DLD1 (cell line): ENCODE measurements around the gene CD300E.

Experiments used
- in situ Hi-C: cut with HindIII; loops from 2 replicates; pipeline ENCODE4 v1.10.0; 2017; ENCODE audit warnings: low sequenced_read_pairs

Gene CD300E, protein sequence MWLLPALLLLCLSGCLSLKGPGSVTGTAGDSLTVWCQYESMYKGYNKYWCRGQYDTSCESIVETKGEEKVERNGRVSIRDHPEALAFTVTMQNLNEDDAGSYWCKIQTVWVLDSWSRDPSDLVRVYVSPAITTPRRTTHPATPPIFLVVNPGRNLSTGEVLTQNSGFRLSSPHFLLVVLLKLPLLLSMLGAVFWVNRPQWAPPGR

DNA sequence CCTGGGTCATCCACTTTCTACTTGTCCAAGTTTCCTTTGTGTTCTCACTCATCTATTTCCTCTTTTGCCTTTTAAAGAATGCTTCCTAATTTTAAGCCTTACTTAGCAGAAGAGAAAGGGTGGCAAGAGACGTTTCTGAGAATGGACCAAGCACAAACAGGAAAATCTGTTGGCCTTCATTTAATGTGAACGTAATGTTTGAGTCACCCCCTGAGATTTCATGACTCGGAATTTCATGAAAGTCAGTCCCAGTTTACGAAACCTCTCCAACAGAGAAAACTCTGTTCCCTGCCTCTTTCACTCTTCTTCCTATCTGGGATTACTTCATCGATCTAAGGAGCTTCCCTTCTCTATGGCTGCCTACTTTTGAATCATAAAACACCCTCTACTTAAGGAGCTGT is at the start of gene CD300E:
Gene CD300E, minus strand, starts transcription at position 46 of the 401 bp plus-strand sequence. CDS start 117 bp downstream, outside the sequence.
- in situ Hi-C loops, result no loop called here

- in situ Hi-C loops, result no loop called here
Observed at GRCh38 chr17:74671031-74671771, 47.7 kb upstream of the CD300E start.

DNA sequence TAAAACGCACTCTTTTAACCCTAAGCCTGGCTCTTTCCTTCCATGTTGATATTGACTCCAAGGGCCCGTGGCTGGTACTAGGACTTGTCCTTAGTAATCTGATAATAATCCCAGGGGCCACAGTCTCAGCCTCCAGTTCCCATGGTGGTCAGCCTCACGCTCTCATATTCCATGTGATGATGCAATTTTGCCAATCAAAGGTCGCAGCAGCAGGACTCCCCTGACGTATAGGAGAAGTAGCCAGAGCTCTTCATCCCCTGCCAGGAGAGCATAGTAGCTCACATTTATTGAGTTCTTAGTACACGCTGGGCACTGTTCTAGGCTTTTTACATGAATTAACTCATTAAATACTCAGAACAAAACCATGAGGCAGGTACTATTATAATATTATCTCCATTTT is 46.8 kb upstream of the CD300E start:
- in situ Hi-C loops, result no loop called here

DNA sequence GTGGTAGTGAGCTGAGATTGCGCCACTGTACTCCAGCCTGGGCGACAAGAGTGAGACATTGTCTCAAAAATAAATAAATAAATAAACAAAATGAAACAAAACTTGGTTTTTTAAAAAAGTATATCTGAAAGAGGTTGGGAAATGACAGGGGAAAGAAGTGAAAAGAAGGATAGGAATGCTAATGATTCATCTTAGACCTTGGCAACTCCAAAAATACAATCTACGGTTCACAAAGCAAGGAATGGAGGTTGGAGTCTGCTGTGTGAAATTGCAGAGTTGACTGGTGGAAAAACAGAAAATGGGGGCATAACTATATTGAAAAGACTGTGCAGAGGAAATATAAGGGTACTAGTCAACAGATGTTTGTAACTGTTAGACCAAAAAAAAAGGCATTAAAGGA is 40.0 kb upstream of the CD300E start:
- in situ Hi-C loops, result no loop called here

DNA sequence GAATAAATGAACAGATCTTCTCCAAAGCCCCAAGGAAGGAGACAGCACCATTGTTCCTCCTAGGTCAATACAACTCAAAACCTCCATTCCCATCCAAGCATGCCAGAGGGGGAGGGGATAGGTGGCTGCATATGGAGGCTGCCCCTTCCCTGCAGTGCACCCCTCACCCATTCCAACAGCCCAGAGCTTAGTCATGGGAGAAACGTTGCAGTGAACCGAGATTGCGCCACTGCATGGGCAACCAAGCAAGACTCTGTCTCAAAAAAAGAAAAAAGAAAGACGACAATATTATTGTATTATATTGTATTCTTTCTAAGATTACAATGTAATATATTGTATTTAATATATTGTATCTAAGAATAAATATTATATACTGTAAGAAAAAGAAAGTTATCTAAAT is 36.4 kb upstream of the CD300E start:
- in situ Hi-C loops, result no loop called here

DNA sequence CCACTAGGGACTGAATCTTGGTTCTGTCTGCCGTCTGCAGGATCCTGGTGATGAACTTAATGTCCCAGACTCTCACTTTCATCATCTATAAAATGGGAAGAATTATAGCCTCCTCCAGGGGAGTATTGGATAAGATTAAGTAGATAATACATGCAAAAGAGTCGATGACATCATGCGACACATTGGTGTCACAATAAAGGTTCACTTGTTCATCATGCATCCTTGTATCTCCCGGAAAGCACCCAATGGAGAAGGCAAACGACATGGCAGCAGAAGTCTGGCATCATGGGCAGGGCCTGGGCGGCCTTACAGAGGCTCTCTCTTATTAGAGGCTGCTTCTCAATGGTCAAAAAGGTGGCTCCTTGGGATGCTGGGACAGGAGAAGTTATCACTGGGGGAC is 35.1 kb upstream of the CD300E start:
- in situ Hi-C loops, result no loop called here

DNA sequence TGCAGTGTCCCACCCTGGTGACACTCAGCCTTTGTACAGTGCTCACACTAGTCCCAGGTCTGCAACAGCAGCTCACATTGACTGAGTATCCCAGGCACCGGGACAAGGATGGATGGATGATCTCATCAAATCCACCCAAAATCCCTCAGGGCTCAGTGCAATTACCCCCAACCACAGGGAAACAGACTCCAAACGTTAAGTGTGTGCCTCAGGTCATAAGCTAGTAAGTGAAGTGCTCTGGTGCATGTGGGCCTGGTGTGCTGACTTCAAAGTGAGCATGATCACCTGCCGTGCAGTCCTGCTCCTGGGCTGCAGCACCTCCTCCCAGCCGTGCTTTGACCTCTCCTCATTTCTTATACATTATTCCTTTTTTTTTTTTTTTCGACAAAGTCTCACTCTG is 31.2 kb upstream of the CD300E start:
- in situ Hi-C loops, result no loop called here

- in situ Hi-C loops, result no loop called here
Observed at GRCh38 chr17:74652020-74652419, 28.5 kb upstream of the CD300E start.

DNA sequence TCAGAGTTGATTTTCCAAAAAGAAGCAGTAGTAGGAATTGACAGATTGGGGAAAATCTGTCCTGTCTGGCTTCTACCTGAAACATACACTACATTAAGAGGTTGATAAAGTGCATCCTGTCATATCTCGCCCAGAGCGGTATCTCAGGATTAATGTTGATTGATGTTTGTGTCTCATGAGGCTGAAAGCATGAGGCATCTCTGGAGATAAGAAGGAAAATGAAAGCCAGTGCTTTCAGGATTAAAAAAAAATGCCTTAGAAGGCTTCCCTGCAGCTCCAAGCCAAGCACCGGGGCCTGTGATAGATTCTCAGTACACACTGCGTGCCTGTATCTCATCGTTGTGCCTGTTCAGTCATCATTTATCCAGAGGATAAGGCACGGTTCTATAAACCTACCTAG is 26.4 kb upstream of the CD300E start:
- in situ Hi-C loops, result no loop called here

DNA sequence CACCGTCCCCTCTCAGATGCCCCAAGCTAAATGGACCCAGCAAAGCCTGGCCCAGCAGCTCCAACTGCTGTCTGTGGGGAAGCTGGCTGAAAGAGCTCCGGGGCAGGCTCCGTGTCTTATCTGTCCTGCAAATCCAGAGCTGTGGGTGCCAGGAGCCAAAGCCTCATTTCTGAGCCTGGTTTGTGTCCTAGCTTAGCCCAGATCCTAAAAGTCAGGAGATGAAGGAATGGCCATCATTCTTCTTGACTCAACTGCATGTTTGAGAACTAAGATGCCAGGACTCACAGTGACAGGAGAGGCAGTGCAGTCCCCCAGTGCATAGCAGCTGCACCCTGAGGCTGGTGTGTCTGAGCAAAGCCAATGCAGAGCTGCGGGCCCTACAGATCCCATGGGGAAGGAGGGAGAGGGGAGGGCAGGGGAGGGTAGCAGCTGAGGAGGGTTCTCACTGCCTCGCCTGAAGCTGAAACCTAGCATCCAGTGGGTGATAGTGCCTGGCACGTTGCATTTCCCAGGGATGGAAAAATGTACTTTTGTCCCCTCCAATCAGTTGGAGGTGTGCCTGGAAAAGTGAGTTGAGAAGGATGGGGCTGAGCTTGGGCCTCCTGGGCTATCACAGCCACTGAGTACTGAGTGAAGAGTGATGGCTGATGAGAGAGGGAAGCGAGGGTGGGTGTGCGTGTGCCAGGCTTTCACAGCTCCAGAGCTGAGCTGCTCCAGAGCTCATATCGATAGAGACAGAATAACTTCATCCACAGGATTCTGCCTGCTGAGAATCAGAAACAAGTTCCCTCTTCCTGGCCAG is 24.5 kb upstream of the CD300E start:
- in situ Hi-C loops, result no loop called here

GRCh38 chr17:74646231-74646630 is 22.7 kb upstream of the CD300E start:
- in situ Hi-C loops, result no loop called here

DNA sequence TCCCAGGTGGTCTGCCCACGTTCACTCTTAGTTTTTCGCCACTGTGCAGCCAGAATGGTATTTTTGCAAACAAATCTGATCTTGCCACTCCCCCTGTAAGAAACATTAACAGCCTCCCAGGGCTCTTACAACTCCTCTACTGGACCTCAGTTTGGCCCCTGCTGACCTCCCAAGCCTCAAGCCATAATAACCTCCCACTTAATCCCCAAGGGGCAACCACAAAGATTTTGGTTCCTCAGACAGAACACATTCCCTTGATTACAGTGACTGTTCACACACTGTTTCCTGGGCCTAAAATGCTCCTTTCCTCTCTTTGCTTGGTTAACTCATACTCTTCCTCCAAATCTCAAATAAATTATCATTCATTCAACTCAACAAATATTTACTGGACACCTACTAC is 21.5 kb upstream of the CD300E start:
- in situ Hi-C loops, result no loop called here

DNA sequence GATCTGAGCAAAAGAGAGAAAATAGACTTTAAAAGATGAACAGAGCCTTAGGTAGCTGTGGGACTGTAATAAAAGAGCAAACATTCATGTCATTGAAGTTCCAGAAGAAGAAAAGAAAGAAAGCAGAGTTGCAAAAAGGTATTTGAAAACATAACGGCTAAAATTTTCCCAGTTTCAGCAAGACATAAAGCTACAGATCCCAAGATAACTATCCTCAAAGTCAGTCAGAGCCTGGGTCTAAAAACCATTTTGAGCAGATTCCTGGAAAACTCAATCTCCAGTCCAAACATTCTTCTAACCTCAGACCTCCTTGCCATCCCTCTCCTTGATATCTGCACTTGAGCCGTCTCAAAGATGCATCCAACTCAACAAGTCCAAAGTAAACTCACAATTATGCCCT is 20.9 kb upstream of the CD300E start:
- in situ Hi-C loops, result no loop called here

GRCh38 chr17:74643826-74644225 is 20.3 kb upstream of the CD300E start:
- in situ Hi-C loops, result no loop called here

DNA sequence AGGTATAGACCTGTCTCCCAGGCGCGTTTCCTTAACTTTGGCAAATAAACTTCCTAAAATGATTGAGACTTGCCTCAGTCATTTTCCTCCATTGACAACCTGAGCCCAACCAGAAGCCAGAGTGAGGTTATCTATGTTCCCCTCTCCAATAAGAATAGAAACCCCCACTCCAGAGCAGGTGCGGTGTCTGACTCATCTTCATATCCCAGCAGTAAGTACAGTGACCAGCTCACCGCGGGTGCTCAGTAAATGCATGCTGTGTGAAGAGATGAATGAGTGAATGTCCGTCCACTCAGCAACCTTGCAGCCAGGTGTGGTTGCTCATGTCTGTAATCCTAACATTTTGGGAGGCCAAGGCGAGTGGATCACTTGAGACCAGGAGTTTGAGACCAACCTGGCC is 19.5 kb upstream of the CD300E start:
- in situ Hi-C loops, result no loop called here

GRCh38 chr17:74642556-74642955 is 19.0 kb upstream of the CD300E start:
- in situ Hi-C loops, result no loop called here

DNA sequence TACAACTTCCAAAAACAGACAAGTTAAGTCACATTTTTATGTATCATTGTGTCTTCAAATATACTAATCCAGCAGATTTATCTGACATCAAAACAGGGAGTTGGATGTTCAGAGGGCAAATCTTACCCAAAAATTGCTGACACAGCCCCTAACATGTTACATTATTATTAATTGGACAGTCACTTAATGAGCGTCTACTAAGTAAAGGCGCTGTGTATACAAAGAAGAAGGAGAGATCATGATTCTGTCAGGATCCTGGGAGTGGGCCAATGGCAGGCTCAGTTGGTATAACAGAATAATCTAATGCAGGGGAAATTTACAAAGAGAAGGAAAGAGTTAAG is 18.4 kb upstream of the CD300E start:
- in situ Hi-C loops, result no loop called here

DNA sequence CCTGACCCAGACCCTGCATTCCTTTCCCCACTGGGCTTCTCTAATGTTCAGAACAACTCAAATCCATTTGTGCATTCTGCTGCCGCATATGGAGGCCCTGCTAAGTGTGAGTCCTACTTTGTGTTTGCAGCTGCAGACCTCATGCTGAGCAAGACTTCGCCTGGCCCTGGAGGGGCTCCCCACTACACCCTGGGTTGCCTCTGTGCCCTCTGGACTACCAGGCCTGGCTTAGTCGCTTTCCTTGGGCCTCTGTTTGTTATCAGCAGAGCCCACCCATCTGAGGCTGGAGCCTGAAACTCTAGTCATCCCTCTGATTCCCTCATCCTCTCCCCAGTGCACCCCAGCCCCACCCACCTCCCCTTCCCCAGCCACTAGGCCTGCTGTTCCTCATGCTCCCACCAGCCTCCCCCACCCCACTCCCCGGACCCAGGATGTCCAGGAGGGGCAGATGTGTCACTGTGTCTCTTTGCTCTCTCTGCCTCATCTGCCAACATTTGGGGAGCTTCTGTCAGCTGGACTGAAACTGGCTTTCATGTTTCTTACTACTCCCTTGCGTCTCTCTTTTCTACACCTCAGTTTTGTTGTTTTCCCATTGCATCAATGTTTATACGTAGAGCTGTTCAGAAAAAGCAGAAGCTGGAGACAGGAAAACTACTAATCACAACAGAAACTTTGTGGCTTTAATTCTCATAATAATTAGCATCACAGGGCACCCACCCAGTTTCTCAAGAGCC is 17.9 kb upstream of the CD300E start:
- in situ Hi-C loops, result no loop called here

GRCh38 chr17:74639704-74640151 is 16.2 kb upstream of the CD300E start:
- in situ Hi-C loops, result no loop called here

DNA sequence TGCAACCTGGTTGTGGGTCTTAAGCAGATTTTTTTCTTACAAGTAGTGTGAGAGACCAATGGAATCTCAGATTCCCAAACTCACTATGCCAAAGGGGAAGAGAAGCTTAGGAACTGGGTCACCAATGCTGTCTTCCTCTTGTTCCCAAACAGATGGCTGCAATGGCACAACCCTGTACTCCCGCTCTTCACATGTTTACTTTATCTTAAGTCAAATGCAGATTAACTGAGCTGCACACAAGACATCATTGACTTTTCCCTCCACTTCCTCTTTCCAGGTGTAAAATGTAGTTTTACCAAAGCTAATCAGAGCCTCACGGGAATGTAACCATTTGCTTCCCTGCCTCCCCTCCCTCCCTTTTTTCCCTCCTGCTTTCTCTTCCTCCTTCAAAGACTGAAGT is 14.4 kb upstream of the CD300E start:
- in situ Hi-C loops, result no loop called here

- in situ Hi-C loops, result no loop called here
Observed at GRCh38 chr17:74637265-74637664, 13.7 kb upstream of the CD300E start.
